ENCODE measurements around the gene FN1.
"Not testable (repeated sequence)": the region's sequence is repeated elsewhere in the genome, so short reads cannot be mapped to it uniquely, and the experiment has no call there.

The FN1 gene

GRCh38 chr2:215422676-215423075, 13.2 kb downstream of the FN1 start:
- DNase-seq = no peak

GRCh38 chr2:215421859-215422461, 13.9 kb downstream of the FN1 start:
- DNase-seq = no peak

DNA sequence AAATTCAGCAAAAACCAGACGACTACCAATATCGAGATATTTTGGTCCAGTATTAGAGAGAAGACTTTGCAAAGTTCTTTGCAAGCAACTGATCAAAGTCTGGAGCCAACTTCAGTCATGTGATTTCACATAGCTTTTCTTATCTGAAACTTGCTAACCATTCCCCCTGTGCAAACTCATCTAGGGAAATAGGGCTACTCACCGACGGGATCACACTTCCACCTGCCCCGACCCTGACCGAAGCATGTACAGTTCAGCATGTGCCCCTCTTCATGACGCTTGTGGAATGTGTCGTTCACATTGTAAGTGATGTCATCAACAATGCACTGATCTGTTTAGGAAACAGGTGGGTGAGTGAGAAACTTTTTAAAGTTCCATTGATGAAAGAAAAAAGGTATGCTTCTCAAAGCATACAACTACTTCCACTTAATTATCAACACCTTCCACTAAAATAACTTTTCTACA, 15.4 kb downstream of the FN1 start:
- DNase-seq = no peak

GRCh38 chr2:215419769-215420470, 15.9 kb downstream of the FN1 start:
- no peak for DNase-seq

DNA sequence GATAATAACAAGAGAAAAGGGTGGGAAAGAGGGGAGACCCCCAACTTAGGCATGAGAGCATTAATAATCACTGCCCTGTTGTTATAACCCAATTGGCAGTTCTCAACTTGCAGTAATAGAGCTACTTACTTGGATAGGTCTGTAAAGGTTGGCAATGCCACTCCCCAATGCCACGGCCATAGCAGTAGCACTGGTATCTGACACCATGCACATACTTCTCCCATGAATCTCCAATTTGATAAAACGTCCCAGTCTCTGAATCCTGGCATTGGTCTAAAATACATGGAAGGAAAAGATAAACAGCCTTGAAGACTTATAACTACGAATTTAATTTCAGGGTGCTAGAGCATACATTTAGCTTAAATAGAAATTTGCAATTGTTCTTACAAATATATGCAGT, 16.8 kb downstream of the FN1 start:
- no peak for DNase-seq

DNA sequence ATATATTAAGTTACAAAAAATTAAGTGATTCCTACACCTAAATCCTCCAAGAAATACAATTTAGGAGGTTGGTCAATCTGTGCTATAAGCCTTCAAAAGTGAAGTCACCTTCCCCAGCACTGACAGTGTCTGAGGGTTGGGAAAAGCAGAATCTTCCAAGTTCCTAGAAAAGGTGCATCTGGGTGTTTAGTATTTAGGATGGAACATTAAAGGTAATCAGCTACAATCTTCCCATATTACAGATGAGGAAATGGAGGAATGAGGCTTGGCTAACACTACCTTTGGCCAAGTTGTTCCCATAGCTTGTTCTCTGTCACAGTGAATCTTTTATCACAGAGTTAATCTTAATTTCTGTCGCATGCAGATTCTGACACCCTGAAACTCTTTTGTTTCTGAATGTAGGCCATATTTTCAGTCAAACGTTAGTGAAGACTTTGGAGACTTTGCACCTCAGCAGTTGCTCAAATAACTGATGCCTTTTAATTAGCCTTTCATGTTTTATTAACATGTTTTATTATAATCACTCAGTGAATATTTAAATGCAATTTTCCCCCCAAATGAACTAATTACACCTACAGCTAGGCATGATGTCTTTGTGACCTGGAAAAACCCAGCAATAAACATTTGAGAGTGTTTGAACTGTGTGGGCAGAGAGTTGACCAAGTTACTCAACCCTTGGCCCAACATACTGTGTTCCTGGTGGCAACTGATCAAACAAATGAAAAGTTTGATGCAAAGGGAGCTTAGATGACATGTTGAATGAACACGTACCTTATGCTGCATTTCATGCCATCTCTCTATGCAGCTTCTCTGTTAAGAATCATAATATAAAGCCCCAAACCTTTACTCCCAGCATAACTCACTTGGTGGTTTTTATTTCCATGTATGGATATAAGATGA, 17.6 kb downstream of the FN1 start:
- no peak for DNase-seq

DNA sequence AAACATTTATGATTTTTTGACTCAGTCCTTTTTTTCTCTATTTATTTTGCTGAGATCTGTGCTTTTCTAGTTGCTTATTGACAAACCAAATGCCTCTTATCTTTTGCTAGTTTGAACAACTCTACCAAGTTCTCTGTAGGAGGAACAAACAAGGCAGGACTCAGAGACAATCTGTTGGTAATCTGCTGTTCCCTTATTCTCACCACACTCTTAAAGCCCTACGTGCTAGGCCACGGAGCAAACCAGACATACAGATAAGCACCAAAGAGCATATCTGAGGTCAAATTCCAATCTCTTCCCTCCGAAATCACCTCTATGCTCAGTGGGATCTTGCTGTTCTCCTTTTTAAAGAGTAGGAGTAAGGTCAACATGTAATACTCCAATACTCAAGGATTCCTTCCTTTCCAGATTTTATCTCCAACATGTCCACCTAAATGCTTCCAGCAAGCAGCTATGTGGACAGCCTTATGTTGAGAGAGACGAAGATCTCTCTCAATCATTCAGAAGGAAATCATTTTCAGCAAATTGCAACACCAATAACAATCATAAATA, 18.4 kb downstream of the FN1 start:
- no peak for DNase-seq

DNA sequence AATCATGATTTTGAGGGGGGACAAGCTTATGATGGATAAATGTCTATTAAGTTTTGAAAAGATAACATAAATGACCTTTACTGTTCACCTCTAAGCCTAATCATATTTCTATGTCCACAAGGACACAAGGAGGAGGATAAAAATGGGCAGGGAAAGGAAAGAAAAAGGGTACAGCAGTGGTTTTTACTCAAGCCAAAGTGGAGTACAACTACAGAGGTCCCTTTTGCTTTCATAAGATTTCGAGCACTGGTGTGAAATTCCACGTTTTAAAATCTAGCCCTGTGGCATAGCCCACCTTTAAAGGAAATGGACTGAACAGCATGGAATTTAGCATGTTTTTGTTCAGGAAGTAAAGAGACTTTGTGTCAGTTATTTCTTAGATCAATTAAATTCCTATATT, 19.2 kb downstream of the FN1 start:
- no peak for DNase-seq

- DNase-seq = no peak
Measured at GRCh38 chr2:215415820-215416577, 19.9 kb downstream of the FN1 start.

DNA sequence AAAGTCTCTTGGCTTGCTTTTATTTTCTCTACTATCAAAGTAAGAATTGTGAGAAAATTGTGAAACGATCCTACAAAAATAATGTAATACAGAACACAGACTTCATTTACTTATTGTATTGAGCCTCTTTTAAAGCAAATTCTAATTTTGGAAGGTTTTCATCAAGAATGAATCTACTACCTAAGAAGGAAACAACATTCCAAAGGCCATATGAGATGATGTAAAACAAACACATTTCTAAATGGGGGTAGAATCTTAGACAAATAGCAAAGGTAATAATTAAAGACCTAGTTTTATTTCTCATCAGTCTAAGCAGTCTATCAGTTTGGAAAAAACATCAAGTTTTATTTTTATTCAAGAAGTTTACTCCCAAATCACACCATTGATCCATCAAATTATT, 20.6 kb downstream of the FN1 start:
- DNase-seq = no peak

DNA sequence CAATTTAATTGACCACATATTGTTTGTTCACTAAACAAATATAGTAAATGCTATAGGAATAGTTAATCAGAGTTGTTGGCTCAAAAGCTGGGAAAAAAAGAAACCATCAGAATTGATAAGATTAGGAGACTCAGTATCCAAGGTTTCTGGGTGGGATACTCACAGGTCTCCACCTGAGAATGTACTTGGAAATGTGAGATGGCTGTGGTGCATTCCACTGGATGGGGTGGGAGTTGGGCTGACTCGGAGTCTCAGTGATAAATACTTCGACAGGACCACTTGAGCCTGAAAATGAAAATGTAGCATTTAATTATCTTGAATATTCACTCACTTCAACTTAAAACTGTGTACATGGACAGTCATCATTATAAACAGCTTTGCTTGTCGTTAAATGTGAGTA, 21.2 kb downstream of the FN1 start:
- DNase-seq = no peak

DNA sequence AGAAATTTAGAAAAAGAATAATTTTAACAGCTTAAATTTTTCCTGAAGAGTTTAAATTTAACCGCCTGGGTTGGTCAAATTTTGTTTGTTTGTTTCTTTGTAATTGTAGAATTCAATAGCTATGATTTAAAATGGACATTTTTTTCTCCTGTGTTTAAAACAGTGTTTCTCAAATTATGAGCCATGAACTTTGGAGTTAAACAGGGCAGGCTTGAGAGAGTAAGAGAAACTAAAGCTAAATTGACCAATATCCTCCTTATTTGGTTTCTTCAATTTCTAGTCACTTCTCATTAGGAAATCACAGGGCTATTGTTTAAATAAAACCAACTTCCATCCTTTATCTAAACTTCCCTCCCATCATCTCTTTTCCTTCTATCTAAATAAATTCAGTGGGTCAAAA, 21.9 kb downstream of the FN1 start:
- no peak for DNase-seq

GRCh38 chr2:215413484-215413777, 22.4 kb downstream of the FN1 start:
- DNase-seq = no peak

- DNase-seq = no peak
Measured at GRCh38 chr2:215411941-215412743, 23.7 kb downstream of the FN1 start.

DNA sequence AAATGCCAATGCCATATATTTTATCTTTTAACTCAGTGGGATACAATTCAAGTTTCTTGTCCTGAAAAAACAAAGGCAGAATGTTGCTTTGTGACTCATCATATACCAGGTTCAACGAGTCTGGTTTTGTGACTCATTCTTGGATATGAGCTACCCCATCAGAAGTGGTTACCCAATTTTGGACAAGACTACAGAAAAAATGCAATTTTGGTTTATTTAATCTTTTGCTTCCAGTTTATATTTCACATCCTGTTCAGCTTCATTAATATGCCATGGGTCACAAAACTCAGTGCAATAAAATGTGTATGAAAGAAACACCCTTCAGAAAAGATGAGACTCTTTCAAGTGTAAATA, 25.0 kb downstream of the FN1 start:
- DNase-seq = no peak

- DNase-seq = not testable (repeated sequence)
Measured at GRCh38 chr2:215410181-215410931, 25.5 kb downstream of the FN1 start.

DNA sequence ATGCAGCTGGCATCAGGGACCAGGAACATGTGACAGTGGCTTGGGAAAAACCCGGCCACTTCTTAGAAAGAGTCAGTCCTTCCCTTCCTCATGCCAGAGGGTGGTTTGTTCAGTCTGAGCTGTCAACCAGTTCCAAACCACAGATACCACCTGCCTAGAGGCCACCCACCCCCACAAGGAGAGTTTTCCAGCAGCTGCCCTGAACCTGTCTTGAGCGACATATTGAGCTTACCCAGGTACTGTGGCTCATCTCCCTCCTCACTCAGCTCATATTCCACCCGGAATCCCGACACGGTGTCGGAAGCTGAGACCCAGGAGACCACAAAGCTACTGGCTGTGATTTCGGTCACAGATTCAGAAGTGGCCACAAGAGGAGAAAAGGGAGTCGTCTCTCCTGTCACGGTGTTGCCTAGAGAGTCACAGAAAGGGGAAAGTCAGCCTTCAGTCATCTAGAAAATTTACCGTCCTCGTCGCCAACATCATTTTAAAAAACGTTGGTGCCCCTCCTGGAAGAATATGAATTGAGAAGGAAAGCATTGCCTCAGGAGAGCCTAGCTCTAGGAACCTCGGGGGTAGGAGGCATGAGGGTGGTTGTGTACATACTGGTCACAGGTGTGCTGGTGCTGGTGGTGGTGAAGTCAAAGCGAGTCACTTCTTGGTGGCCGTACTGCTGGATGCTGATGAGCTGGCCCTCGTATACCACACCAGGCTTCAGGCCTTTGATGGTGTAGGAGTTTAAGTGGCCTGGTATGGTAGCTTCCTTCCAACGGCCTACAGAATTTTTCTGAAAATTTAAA, 26.3 kb downstream of the FN1 start:
- DNase-seq = no peak

GRCh38 chr2:215408441-215408840, 27.4 kb downstream of the FN1 start:
- not testable (repeated sequence) for DNase-seq

DNA sequence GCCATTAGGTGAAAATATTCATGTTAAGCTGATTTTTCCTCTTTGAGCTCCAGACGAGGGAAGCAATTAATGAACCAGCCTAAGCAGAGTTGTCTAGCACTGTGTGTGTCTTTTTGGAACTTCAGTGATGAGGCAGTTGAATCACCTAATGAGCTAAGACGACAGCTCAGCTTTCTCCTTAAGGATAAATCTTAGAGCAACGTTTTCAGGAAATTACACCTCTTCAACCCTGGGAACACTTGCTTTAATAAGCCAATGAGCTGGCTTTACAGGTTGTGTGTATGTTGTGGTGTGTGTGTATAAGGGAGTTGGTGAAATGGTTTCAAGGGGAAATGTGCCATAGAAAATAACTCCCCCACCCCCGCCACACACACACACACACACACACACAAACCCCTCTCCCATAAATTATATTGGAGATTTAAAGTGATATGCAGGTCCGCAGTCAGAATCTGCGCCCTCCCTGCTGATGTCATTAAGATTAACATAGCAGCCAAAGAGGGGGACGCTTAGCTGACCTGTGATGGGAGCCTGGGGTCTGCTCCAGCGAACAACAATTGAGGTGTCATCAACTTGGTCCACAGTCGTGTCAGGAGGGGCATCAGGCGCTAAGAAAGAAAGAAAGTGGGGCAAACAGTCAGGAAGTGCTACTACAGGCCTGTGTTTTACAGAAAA, 28.1 kb downstream of the FN1 start:
- DNase-seq = no peak

- DNase-seq = no peak
Measured at GRCh38 chr2:215407061-215407460, 28.8 kb downstream of the FN1 start.
